Measurements from ENCODE around the gene PRDM15. TPM values are rescaled to one million over a fixed set of nuclear protein-coding genes. Genes with fewer than 3 reads are reported as not detected.

Gene PRDM15
- total and polyA plus RNA-seq, 2 donors (not counting 3 experiments of a cell fraction or from before 2014, with no cell fraction given) = 11.8 to 12.9 TPM

DNA sequence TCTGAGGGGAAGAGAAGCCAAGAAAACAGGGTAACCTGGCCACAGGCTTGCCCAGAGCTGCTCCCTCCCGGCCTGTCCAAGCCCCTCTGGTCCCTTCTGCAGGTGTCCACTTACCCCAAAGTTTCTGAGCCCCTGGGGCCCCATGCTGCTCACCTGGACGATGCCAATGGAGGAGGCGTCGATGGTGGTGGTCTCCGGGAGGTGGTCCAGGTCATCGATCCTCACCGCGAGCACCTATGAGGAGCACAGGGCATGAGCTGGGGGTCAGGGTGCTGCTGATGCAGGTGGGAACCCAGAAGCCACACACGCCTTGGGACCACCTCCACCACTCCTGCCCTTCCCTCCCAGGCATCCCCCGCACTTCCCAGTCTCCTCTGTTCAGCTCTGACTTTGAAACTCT lies 74.8 kb downstream of the PRDM15 start:
- POLR2A ChIA-PET = no interaction called here
- Histone ChIP-seq H3K9me1 (replicated peaks; ENCODE audit: control insufficient read depth, extremely low read depth, insufficient read depth, low read length) (no peaks in the 10 kb centered on the region), H4K20me1 (replicated peaks; ENCODE audit: control insufficient read depth, extremely low read depth, insufficient read depth, low read length) (no peaks in the 10 kb centered on the region), H3K27me3 (ENCODE audit: control insufficient read depth in 2 of 2, insufficient read depth in 2 of 2, low read length in 2 of 2) (no peaks in the 10 kb centered on the region), H2AFZ (ENCODE audit: low read depth, low read length) (no peak overlapping the region), H3K9ac (replicated peaks; ENCODE audit: extremely low read depth, insufficient read depth, low read length) (no peak overlapping the region), H3K4me1 (ENCODE audit: control insufficient read depth, extremely low read depth, insufficient read depth, low read length) (no peaks in the 10 kb centered on the region), H3K79me2 (ENCODE audit: control insufficient read depth, insufficient read depth, low read length) (no peaks in the 10 kb centered on the region), H3K9me3 (replicated peaks; ENCODE audit: control insufficient read depth, insufficient read depth, low read length) (no peaks in the 10 kb centered on the region), H3K4me2 (ENCODE audit: insufficient read depth, low read length) (no peak overlapping the region), H3K4me3 (replicated peaks in 1 of 3; ENCODE audit: insufficient read depth in 1 of 3, low read depth in 1 of 3, low read length in 3 of 3) (no peak overlapping the region), H3K36me3 (ENCODE audit: control insufficient read depth in 2 of 2, extremely low read depth in 1 of 2, insufficient read depth in 2 of 2, low read length in 2 of 2) (peaks cover 0 to 11% of the 10 kb centered on the region in 2 experiments), H3K27ac (ENCODE audit: insufficient read depth, low read depth, low read length) (no peak overlapping the region)
- dilution Hi-C loops (cut with MboI; ENCODE audit: extremely low pct_ligation_motif_present, low sequenced_read_pairs) (no loop called here), intact Hi-C loops (cut with micrococcal nuclease) (no loop called here)
- no peak for TF ChIP-seq JUN (IDR thresholded peaks at IDR 0.05; ENCODE audit: borderline replicate concordance, insufficient read depth, insufficient read length, low read depth)
- TF ChIP-seq POLR2AphosphoS5 (IDR thresholded peaks at IDR 0.05; ENCODE audit: insufficient read depth, low read depth, low read length) = no peak
- no peak for TF ChIP-seq GATA2 (IDR thresholded peaks at IDR 0.05; ENCODE audit: insufficient read depth, insufficient read length, low read depth, low read length)
- TF ChIP-seq MYC (IDR thresholded peaks at IDR 0.05; ENCODE audit: low read depth, low read length) = no peak
- TF ChIP-seq, protein P1, sequence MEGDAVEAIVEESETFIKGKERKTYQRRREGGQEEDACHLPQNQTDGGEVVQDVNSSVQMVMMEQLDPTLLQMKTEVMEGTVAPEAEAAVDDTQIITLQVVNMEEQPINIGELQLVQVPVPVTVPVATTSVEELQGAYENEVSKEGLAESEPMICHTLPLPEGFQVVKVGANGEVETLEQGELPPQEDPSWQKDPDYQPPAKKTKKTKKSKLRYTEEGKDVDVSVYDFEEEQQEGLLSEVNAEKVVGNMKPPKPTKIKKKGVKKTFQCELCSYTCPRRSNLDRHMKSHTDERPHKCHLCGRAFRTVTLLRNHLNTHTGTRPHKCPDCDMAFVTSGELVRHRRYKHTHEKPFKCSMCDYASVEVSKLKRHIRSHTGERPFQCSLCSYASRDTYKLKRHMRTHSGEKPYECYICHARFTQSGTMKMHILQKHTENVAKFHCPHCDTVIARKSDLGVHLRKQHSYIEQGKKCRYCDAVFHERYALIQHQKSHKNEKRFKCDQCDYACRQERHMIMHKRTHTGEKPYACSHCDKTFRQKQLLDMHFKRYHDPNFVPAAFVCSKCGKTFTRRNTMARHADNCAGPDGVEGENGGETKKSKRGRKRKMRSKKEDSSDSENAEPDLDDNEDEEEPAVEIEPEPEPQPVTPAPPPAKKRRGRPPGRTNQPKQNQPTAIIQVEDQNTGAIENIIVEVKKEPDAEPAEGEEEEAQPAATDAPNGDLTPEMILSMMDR (IDR thresholded peaks at IDR 0.05; ENCODE audit: extremely low read depth in 1 of 2, insufficient read depth in 1 of 2, low read depth in 1 of 2, low read length in 2 of 2) = no peak
- TF ChIP-seq FOS (IDR thresholded peaks at IDR 0.05; ENCODE audit: borderline replicate concordance, insufficient read depth, low read length) = no peak
- no peak for TF ChIP-seq EZH2 (IDR thresholded peaks at IDR 0.05; ENCODE audit: borderline replicate concordance, low read depth, low read length, severe bottlenecking)
- TF ChIP-seq, protein P2, sequence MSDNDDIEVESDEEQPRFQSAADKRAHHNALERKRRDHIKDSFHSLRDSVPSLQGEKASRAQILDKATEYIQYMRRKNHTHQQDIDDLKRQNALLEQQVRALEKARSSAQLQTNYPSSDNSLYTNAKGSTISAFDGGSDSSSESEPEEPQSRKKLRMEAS (IDR thresholded peaks at IDR 0.05; ENCODE audit: insufficient read depth, insufficient read length) = no peak
- no peak for TF ChIP-seq POLR2A (IDR thresholded peaks at IDR 0.05; ENCODE audit: low read depth, low read length)
- CTCF ChIA-PET = interaction anchor here (1.0 to 1.2 kb wide), 2 partner anchors 13 to 73 kb away, joined by 3 read pairs; no protein-coding TSS in a partner anchor
- DNase-seq (ENCODE audit: low read depth, low spot score) = no peak
- BruUV-seq (replicated peaks) = no TSS peak
- FAIRE-seq = no peak
